H9 (cell line): ENCODE results near the gene SPSB3. TPM values are rescaled to one million over a fixed set of nuclear protein-coding genes. Genes with fewer than 3 reads are reported as not detected.
A peak's percentile ranks its signal among the peaks of the same experiment; 100 is the strongest.

Source experiments
- DNase-seq: peaks from one replicate; pipeline ENCODE4 v3.0.0-alpha.2; 2017
- H2AFZ ChIP-seq: one replicate; pipeline ENCODE4 v1.6.1; 2013; ENCODE audit warnings: mild to moderate bottlenecking, low read length, control low read depth, moderate library complexity
- H2AK5ac ChIP-seq: 2 replicates; pipeline ENCODE4 v1.6.1; 2013; ENCODE audit warnings: low read length, control low read depth, mixed read lengths; ENCODE audit not compliant: insufficient read length
- H2BK120ac ChIP-seq: one replicate; pipeline ENCODE4 v1.6.1; 2013; ENCODE audit warnings: low read depth, mild to moderate bottlenecking, low read length, control low read depth, inconsistent platforms; ENCODE audit not compliant: poor library complexity, severe bottlenecking
- H2BK12ac ChIP-seq: 2 replicates; pipeline ENCODE4 v1.6.1; 2013; ENCODE audit warnings: low read length, control low read depth, mixed read lengths, low read depth; ENCODE audit not compliant: insufficient read length
- H2BK15ac ChIP-seq: 2 replicates; pipeline ENCODE4 v1.6.1; 2013; ENCODE audit warnings: low read depth, low read length, control low read depth
- H2BK20ac ChIP-seq: one replicate; pipeline ENCODE4 v1.6.1; 2013; ENCODE audit warnings: low read depth, mild to moderate bottlenecking, low read length, control low read depth, inconsistent platforms; ENCODE audit not compliant: poor library complexity, severe bottlenecking
- H2BK5ac ChIP-seq: 2 replicates; pipeline ENCODE4 v1.6.1; 2013; ENCODE audit warnings: low read length, control low read depth, mixed read lengths; ENCODE audit not compliant: insufficient read length
- H3K14ac ChIP-seq: 2 replicates; pipeline ENCODE4 v1.6.1; 2013; ENCODE audit warnings: low read length, control low read depth; ENCODE audit not compliant: insufficient read depth
- H3K18ac ChIP-seq: 2 replicates; pipeline ENCODE4 v1.6.1; 2013; ENCODE audit warnings: low read depth, mild to moderate bottlenecking, mixed read lengths, low read length, control low read depth; ENCODE audit not compliant: insufficient read length
- H3K23ac ChIP-seq: 2 replicates; pipeline ENCODE4 v1.6.1; 2013; ENCODE audit warnings: low read length, control low read depth, mixed read lengths, low read depth; ENCODE audit not compliant: insufficient read length
- H3K23me2 ChIP-seq: 2 replicates; pipeline ENCODE4 v1.6.1; 2013; ENCODE audit warnings: low read depth, mild to moderate bottlenecking, mixed read lengths, low read length, control low read depth; ENCODE audit not compliant: insufficient read length, poor library complexity, severe bottlenecking
- H3K27ac ChIP-seq: 2 replicates; pipeline ENCODE4 v1.5.1; 2013; ENCODE audit warnings: low read length, control low read depth, mixed read lengths, low read depth; ENCODE audit not compliant: insufficient read length
- H3K27me3 ChIP-seq: 2 replicates; pipeline ENCODE4 v1.6.1; 2013; ENCODE audit warnings: low read length, control low read depth, inconsistent platforms; ENCODE audit not compliant: insufficient read depth
- H3K4ac ChIP-seq: 2 replicates; pipeline ENCODE4 v1.6.1; 2013; ENCODE audit warnings: low read depth, mild to moderate bottlenecking, control low read depth, inconsistent platforms, low read length, moderate library complexity
- H3K4me1 ChIP-seq: 2 replicates; pipeline ENCODE4 v1.6.1; 2013; ENCODE audit warnings: low read length, control low read depth, inconsistent platforms; ENCODE audit not compliant: insufficient read depth
- H3K4me2 ChIP-seq: 2 replicates; pipeline ENCODE4 v1.6.1; 2013; ENCODE audit warnings: low read length, control low read depth, mixed read lengths; ENCODE audit not compliant: insufficient read length, insufficient read depth
- H3K56ac ChIP-seq: 2 replicates; pipeline ENCODE4 v1.6.1; 2013; ENCODE audit warnings: low read depth, mild to moderate bottlenecking, mixed read lengths, low read length, control low read depth; ENCODE audit not compliant: insufficient read length
- H3K79me1 ChIP-seq: 2 replicates; pipeline ENCODE4 v1.6.1; 2013; ENCODE audit warnings: low read depth, mild to moderate bottlenecking, moderate library complexity, low read length, control low read depth, inconsistent platforms; ENCODE audit not compliant: insufficient read depth, poor library complexity, severe bottlenecking
- H3K79me2 ChIP-seq: 2 replicates; pipeline ENCODE4 v1.6.1; 2013; ENCODE audit warnings: low read length, control low read depth, inconsistent platforms; ENCODE audit not compliant: insufficient read depth
- H3K9ac ChIP-seq: 2 replicates; pipeline ENCODE4 v1.6.1; 2013; ENCODE audit warnings: low read length, control low read depth, mixed read lengths; ENCODE audit not compliant: insufficient read length; ENCODE audit errors: extremely low read depth
- H3K9me3 ChIP-seq: one replicate; pipeline ENCODE4 v1.6.1; 2013; ENCODE audit warnings: low read depth, low read length, inconsistent platforms; ENCODE audit not compliant: control insufficient read depth
- H3T11ph ChIP-seq: one replicate; pipeline ENCODE4 v1.6.1; 2013; ENCODE audit warnings: mild to moderate bottlenecking, low read length, control low read depth, inconsistent platforms
- H4K20me1 ChIP-seq: one replicate; pipeline ENCODE4 v1.6.1; 2013; ENCODE audit not compliant: control insufficient read depth, insufficient read length, insufficient read depth
- H4K5ac ChIP-seq: 2 replicates; pipeline ENCODE4 v1.6.1; 2013; ENCODE audit warnings: low read depth, mild to moderate bottlenecking, mixed read lengths, low read length, control low read depth; ENCODE audit not compliant: insufficient read length
- H4K8ac ChIP-seq: replicated peaks from 2 replicates; pipeline ENCODE4 v1.6.1; 2013; ENCODE audit warnings: low read length, control low read depth, mixed read lengths, low read depth; ENCODE audit not compliant: insufficient read length
- H4K91ac ChIP-seq: 2 replicates; pipeline ENCODE4 v1.6.1; 2013; ENCODE audit warnings: low read depth, mild to moderate bottlenecking, moderate library complexity, mixed read lengths, low read length, control low read depth; ENCODE audit not compliant: insufficient read length
- H3K27ac Mint-ChIP-seq, 3 experiments: 2 replicates in 2 of 3; 3 replicates in 1 of 3; pipeline ENCODE4 v1.8.0; 2020 to 2021; ENCODE audit warnings: mixed read lengths in 3 of 3, mild to moderate bottlenecking in 1 of 3, moderate library complexity in 1 of 3
- H3K27me3 Mint-ChIP-seq: 2 replicates; pipeline ENCODE4 v1.8.0; 2021; ENCODE audit warnings: low read depth, mild to moderate bottlenecking, moderate library complexity, mixed read lengths
- H3K36me3 Mint-ChIP-seq, 3 experiments: 2 replicates in 2 of 3; 3 replicates in 1 of 3; pipeline ENCODE4 v1.8.0; 2020 to 2021; ENCODE audit warnings: low read depth in 3 of 3, mixed read lengths in 3 of 3; ENCODE audit not compliant: insufficient read depth in 1 of 3
- H3K4me1 Mint-ChIP-seq, 2 experiments: 2 replicates each; pipeline ENCODE4 v1.8.0; 2020; ENCODE audit warnings: mixed read lengths in 2 of 2
- H3K4me3 Mint-ChIP-seq, 2 experiments: 2 replicates in 1 of 2; 3 replicates in 1 of 2; pipeline ENCODE4 v1.8.0; 2020 to 2021; ENCODE audit warnings: mild to moderate bottlenecking in 2 of 2, mixed read lengths in 2 of 2, moderate library complexity in 1 of 2
- H3K9me3 Mint-ChIP-seq, 2 experiments: 2 replicates in 1 of 2; 3 replicates in 1 of 2; pipeline ENCODE4 v1.8.0; 2020; ENCODE audit warnings: mild to moderate bottlenecking in 2 of 2, mixed read lengths in 2 of 2, moderate library complexity in 1 of 2
- WGBS: extraction: QIAGEN DNeasy Blood & Tissue Kit; methylation state at CpG from one replicate; pipeline ENCODE4 v1.1.7; 2013; ENCODE audit warnings: missing lambda C conversion rate, low lambda C conversion rate, mixed read lengths; ENCODE audit not compliant: insufficient read length; ENCODE audit errors: extremely low coverage; 5-methylcytosine and 5-hydroxymethylcytosine counted together
- total RNA-seq: library from RNA; stranded (reverse); gene quantifications from 2 replicates; pipeline ENCODE4 v1.2.1, GENCODE V29; 2021
- TF ChIP-seq, protein P1 (sequence below): fragments of 200-600 bp; sonication (generic); conservative IDR thresholded peaks from 3 replicates; pipeline ENCODE4 v1.8.0; 2021; ENCODE audit warnings: antibody characterized with exemption, mild to moderate bottlenecking

Gene SPSB3
- total RNA-seq, 1 experiment from 2014 or later = 19.9 TPM

DNA sequence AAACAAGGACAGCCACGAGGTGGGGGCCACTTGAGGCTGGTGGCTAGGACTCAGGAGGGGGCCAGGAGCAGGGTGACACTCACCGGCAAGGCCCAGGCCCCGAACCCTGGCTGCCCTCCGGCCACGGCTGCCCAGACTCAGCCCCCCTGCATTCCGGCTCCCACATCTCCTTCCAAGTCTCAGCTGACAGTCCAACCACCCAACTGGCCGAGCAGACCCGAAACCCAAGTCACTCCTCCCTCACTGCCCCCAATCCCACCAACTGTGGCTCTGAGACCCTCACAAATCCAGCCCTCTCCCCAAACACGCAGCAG, 34.9 kb upstream of the SPSB3 start:
- Mint-ChIP-seq H3K4me1 (peaks cover 0 to 3% of the 10 kb centered on the region in 2 experiments; a peak in 2 of 4 replicates), H3K9me3 (no peaks in the 10 kb centered on the region), H3K27me3 (no peaks in the 10 kb centered on the region; the same call in 1 of the 2 replicates), H3K36me3 (peaks cover 4 to 17% (median 16%) of the 10 kb centered on the region in 3 experiments; a peak in 6 of 7 replicates), H3K4me3 (no peak overlapping the region; a peak in 1 of 5 replicates), H3K27ac (0 out of 7 replicates have a peak overlapping the region, but pooled peaks of 1 of the 3 experiments have one; percentile 40)
- Histone ChIP-seq H3K9me3 (no peaks in the 10 kb centered on the region), H2BK12ac (no peak overlapping the region), H3T11ph (no peak overlapping the region), H3K9ac (no peak overlapping the region), H2BK20ac (no peak overlapping the region), H3K27me3 (no peaks in the 10 kb centered on the region), H3K4me2 (no peak overlapping the region), H4K8ac (no peak overlapping the region), H3K4me1 (no peaks in the 10 kb centered on the region), H2AK5ac (no peak overlapping the region), H2BK15ac (no peak overlapping the region), H2BK120ac (no peak overlapping the region), H3K56ac (no peak overlapping the region), H4K5ac (no peak overlapping the region), H4K20me1 (no peaks in the 10 kb centered on the region), H3K27ac (no peak overlapping the region), H3K79me1 (no peaks in the 10 kb centered on the region), H4K91ac (no peak overlapping the region), H3K18ac (no peak overlapping the region), H3K4ac (no peak overlapping the region), H2BK5ac (no peak overlapping the region), H3K79me2 (no peaks in the 10 kb centered on the region), H3K14ac (no peak overlapping the region), H2AFZ (no peak overlapping the region), H3K23ac (no peak overlapping the region), H3K23me2 (no peaks in the 10 kb centered on the region)
- no peak for DNase-seq
- no CpG with 5 or more reads among the region's 9 CpGs for WGBS
- TF ChIP-seq, protein P1, sequence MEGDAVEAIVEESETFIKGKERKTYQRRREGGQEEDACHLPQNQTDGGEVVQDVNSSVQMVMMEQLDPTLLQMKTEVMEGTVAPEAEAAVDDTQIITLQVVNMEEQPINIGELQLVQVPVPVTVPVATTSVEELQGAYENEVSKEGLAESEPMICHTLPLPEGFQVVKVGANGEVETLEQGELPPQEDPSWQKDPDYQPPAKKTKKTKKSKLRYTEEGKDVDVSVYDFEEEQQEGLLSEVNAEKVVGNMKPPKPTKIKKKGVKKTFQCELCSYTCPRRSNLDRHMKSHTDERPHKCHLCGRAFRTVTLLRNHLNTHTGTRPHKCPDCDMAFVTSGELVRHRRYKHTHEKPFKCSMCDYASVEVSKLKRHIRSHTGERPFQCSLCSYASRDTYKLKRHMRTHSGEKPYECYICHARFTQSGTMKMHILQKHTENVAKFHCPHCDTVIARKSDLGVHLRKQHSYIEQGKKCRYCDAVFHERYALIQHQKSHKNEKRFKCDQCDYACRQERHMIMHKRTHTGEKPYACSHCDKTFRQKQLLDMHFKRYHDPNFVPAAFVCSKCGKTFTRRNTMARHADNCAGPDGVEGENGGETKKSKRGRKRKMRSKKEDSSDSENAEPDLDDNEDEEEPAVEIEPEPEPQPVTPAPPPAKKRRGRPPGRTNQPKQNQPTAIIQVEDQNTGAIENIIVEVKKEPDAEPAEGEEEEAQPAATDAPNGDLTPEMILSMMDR = no peak
